ENCODE results near the gene SERPIND1.

The SERPIND1 gene

DNA sequence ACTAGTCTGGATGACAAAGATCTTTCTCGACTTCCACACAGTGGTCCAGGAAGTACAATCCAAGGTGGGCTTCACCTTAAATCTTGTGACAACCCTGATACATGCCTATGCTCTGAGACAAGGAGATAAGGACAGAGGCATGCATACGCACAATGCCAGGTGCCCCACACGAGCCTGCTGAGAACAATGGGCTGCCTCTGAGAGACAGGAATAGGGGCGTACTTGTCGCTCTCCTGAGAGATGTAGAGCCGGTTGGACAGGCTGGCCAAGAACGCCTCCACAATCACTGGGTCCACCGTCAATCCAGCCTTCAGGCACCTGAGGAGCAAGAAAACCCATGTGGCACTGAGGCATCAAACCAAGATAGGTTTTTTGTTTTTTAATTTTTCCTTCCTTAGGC is 25.5 kb downstream of the SERPIND1 start:
- H3K36me3 ChIP-seq = peaks cover 86% of the 10 kb centered on the region
- no peak for DNase-seq
- no peak overlapping the region for H3K4me3 ChIP-seq (ENCODE audit: low read depth, low read length)
- H3K9me3 ChIP-seq (ENCODE audit: severe bottlenecking) = no peaks in the 10 kb centered on the region
- H3K27ac ChIP-seq = no peak overlapping the region
- TF ChIP-seq, protein P1, sequence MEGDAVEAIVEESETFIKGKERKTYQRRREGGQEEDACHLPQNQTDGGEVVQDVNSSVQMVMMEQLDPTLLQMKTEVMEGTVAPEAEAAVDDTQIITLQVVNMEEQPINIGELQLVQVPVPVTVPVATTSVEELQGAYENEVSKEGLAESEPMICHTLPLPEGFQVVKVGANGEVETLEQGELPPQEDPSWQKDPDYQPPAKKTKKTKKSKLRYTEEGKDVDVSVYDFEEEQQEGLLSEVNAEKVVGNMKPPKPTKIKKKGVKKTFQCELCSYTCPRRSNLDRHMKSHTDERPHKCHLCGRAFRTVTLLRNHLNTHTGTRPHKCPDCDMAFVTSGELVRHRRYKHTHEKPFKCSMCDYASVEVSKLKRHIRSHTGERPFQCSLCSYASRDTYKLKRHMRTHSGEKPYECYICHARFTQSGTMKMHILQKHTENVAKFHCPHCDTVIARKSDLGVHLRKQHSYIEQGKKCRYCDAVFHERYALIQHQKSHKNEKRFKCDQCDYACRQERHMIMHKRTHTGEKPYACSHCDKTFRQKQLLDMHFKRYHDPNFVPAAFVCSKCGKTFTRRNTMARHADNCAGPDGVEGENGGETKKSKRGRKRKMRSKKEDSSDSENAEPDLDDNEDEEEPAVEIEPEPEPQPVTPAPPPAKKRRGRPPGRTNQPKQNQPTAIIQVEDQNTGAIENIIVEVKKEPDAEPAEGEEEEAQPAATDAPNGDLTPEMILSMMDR (IDR thresholded peaks at IDR 0.05; ENCODE audit: low read depth, low read length) = no peak
- no peaks in the 10 kb centered on the region for H3K27me3 ChIP-seq (ENCODE audit: insufficient read depth, low read depth, severe bottlenecking)

GRCh38 chr22:20802452-20802851 is 28.5 kb downstream of the SERPIND1 start:
- H3K27ac ChIP-seq = no peak overlapping the region
- no peak for DNase-seq

DNA sequence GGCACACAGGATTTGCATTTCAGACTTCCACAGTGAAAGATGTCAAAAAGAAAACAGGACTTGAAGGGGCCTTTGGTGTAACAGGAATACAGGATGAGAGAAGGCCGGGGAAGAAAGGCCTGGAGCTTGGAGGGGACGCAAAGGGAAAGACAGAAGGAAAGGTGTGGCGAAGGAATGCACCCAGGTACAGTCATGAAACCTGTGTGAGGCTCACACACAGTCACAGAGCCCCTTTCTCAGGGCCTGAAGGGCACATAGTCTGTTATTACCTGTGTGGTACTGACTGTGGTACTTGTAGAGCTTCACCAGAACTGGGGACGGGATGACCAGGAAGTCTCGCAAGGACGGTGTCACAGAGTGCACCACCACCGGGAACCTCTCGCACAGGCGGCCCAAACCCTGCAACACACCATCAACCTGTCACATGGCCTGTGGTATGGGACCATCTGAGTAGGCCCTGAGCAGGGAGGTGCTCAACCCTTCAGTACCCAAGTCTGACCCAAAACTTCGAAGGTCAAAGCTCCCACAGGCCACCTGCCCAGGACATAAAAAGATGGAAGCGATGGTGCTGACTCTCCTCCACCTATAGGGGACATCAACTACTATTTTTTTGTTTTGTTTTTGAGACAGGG is 29.1 kb downstream of the SERPIND1 start:
- Histone ChIP-seq H3K27ac (no peak overlapping the region), H3K36me3 (peaks cover 88% of the 10 kb centered on the region), H3K4me3 (ENCODE audit: low read depth, low read length) (no peak overlapping the region), H3K9me3 (ENCODE audit: severe bottlenecking) (no peaks in the 10 kb centered on the region), H3K27me3 (ENCODE audit: insufficient read depth, low read depth, severe bottlenecking) (no peaks in the 10 kb centered on the region)
- TF ChIP-seq, protein P1 (IDR thresholded peaks at IDR 0.05; ENCODE audit: low read depth, low read length) = no peak
- DNase-seq = no peak

More at GRCh38 chr22:20802452-20802851, 28.5 kb downstream of the SERPIND1 start:
- Histone ChIP-seq H3K4me3 (ENCODE audit: low read depth, low read length) (no peak overlapping the region), H3K27me3 (ENCODE audit: insufficient read depth, low read depth, severe bottlenecking) (no peaks in the 10 kb centered on the region), H3K9me3 (ENCODE audit: severe bottlenecking) (no peaks in the 10 kb centered on the region), H3K36me3 (peaks cover 91% of the 10 kb centered on the region)
- TF ChIP-seq, protein P1 (IDR thresholded peaks at IDR 0.05; ENCODE audit: low read depth, low read length) = no peak

DNA sequence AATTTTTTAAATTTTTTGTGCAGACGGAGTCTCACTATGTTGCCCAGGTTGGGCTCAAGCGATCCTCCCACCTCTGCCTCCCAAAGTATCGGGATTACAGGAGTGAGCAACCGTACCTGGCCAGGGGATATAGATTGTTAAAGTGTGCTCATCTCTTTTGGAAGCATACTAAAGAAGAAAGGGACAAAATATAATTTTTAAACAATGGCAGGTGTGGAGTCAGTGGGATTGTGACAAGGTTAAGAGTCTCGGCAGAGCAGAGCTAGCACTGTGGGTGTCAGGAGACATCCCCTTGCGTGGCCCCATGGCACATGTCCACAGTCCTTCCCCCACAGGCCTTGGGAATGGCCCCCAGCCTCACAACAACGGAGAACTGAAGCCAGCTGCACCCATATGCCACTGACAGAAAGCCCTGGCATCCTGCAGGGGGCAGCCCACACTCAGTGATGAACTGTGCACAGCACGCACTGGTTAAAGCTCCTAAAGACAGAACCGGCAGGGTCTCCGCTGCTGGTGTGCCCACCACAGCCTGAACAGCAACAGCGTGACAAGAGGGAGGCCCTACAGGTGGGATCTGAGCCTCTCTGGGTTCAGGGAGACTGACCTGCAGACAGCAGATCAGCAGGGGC is 29.9 kb downstream of the SERPIND1 start:
- H3K4me3 ChIP-seq (ENCODE audit: low read depth, low read length) = no peak overlapping the region
- H3K36me3 ChIP-seq = peaks cover 83% of the 10 kb centered on the region
- no peaks in the 10 kb centered on the region for H3K9me3 ChIP-seq (ENCODE audit: severe bottlenecking)
- no peaks in the 10 kb centered on the region for H3K27me3 ChIP-seq (ENCODE audit: insufficient read depth, low read depth, severe bottlenecking)
- TF ChIP-seq, protein P1 (IDR thresholded peaks at IDR 0.05; ENCODE audit: low read depth, low read length) = peak; percentile 75
- no peak overlapping the region for H3K27ac ChIP-seq
- peak; percentile 52 for DNase-seq

DNA sequence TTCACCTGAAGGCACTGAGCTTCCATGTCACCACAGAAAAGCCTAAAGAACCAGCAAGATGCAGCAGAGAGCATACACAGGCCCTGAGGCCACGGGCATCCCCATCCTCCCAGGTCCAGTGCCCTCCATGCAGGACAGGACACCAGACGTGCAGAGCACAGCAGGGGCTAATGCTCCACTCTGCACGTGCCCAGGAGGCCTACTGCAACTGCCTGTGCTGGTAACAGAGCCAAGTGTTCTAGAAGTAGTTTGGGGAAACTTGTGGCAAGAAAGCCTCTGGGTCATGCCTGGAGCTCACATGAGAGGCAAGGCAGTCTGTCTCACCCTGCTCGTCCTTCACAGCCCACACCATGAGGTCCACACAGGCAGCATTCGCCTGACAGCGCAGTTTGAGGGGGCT is 30.7 kb downstream of the SERPIND1 start:
- H3K27ac ChIP-seq = no peak overlapping the region
- H3K9me3 ChIP-seq (ENCODE audit: severe bottlenecking) = no peaks in the 10 kb centered on the region
- DNase-seq = no peak
- H3K27me3 ChIP-seq (ENCODE audit: insufficient read depth, low read depth, severe bottlenecking) = no peaks in the 10 kb centered on the region
- peaks cover 83% of the 10 kb centered on the region for H3K36me3 ChIP-seq
- H3K4me3 ChIP-seq (ENCODE audit: low read depth, low read length) = no peak overlapping the region
- TF ChIP-seq, protein P1 (IDR thresholded peaks at IDR 0.05; ENCODE audit: low read depth, low read length) = no peak
